RWPE2 (cell line): ENCODE measurements around the gene HDAC9.

Experiments used
- ATAC-seq: fragments of 200-7000 bp; cut with Tn5 transposase; 3 replicates; pipeline ENCODE4 v1.9.1; 2021; ENCODE audit warnings: low read depth
- DNase-seq: peaks from one replicate; pipeline ENCODE4 v3.0.0-alpha.2; 2020; ENCODE audit warnings: low spot score
- H3K27ac ChIP-seq: fragments of 450-650 bp; 2 replicates; pipeline ENCODE4 v1.5.1; 2017; ENCODE audit warnings: mild to moderate bottlenecking; ENCODE audit not compliant: poor library complexity, severe bottlenecking
- H3K27me3 ChIP-seq: fragments of 250-450 bp; sonication (Bioruptor Pico); 2 replicates; pipeline ENCODE4 v1.5.1; 2021; ENCODE audit warnings: mild to moderate bottlenecking, moderate library complexity; ENCODE audit not compliant: insufficient read depth, poor library complexity, severe bottlenecking
- H3K36me3 ChIP-seq: fragments of 250-450 bp; sonication (Bioruptor Pico); 2 replicates; pipeline ENCODE4 v1.5.1; 2020; ENCODE audit warnings: low read depth, mild to moderate bottlenecking, moderate library complexity
- H3K4me1 ChIP-seq: fragments of 250-450 bp; sonication (Bioruptor Pico); 2 replicates; pipeline ENCODE4 v1.5.1; 2021; ENCODE audit warnings: mild to moderate bottlenecking, moderate library complexity; ENCODE audit not compliant: insufficient read depth, poor library complexity, severe bottlenecking
- H3K4me3 ChIP-seq: fragments of 250-450 bp; sonication (Bioruptor Pico); 2 replicates; pipeline ENCODE4 v1.5.1; 2021; ENCODE audit warnings: mild to moderate bottlenecking, moderate library complexity; ENCODE audit not compliant: severe bottlenecking
- H3K9me3 ChIP-seq: fragments of 250-450 bp; sonication (Bioruptor Pico); 2 replicates; pipeline ENCODE4 v1.5.1; 2021; ENCODE audit warnings: mild to moderate bottlenecking, moderate library complexity; ENCODE audit not compliant: severe bottlenecking
- CTCF ChIP-seq: fragments of 450-650 bp; IDR thresholded peaks from one replicate; pipeline ENCODE4 v1.5.1; 2017; ENCODE audit warnings: mild to moderate bottlenecking, moderate library complexity; ENCODE audit not compliant: poor library complexity, severe bottlenecking

Gene HDAC9

GRCh38 chr7:18457832-18458231 lies 37.7 kb upstream of the HDAC9 start:
- DNase-seq: no peak

GRCh38 chr7:18458830-18459229 lies 36.7 kb upstream of the HDAC9 start:
- Histone ChIP-seq H3K9me3 (no peaks in the 10 kb centered on the region), H3K27ac (no peak overlapping the region), H3K27me3 (no peaks in the 10 kb centered on the region), H3K4me3 (no peak overlapping the region), H3K4me1 (no peaks in the 10 kb centered on the region), H3K36me3 (no peaks in the 10 kb centered on the region)
- DNase-seq (no peak), ATAC-seq (no peak)
- TF ChIP-seq CTCF: no peak

More at GRCh38 chr7:18457832-18458231, 37.7 kb upstream of the HDAC9 start:
- Histone ChIP-seq H3K27me3 (no peaks in the 10 kb centered on the region), H3K27ac (no peak overlapping the region), H3K9me3 (no peaks in the 10 kb centered on the region), H3K36me3 (no peaks in the 10 kb centered on the region), H3K4me1 (no peaks in the 10 kb centered on the region), H3K4me3 (no peak overlapping the region)
- no peak for TF ChIP-seq CTCF
- ATAC-seq: no peak

GRCh38 chr7:18459484-18460245 lies 35.9 kb upstream of the HDAC9 start:
- no peak for TF ChIP-seq CTCF
- Histone ChIP-seq H3K4me3 (no peak overlapping the region), H3K9me3 (no peaks in the 10 kb centered on the region), H3K4me1 (no peaks in the 10 kb centered on the region), H3K36me3 (no peaks in the 10 kb centered on the region), H3K27ac (no peak overlapping the region), H3K27me3 (no peaks in the 10 kb centered on the region)
- no peak for ATAC-seq
- no peak for DNase-seq

GRCh38 chr7:18461785-18462467 lies 33.6 kb upstream of the HDAC9 start:
- Histone ChIP-seq H3K27me3 (no peaks in the 10 kb centered on the region), H3K4me1 (no peaks in the 10 kb centered on the region), H3K27ac (no peak overlapping the region), H3K4me3 (no peak overlapping the region), H3K36me3 (no peaks in the 10 kb centered on the region), H3K9me3 (peaks cover 3% of the 10 kb centered on the region)
- no peak for DNase-seq
- TF ChIP-seq CTCF: no peak
- ATAC-seq: no peak

- ATAC-seq (no peak), DNase-seq (no peak)
- peaks cover 3% of the 10 kb centered on the region for H3K9me3 ChIP-seq
- H3K4me3 ChIP-seq: no peak overlapping the region
- no peak for TF ChIP-seq CTCF
- no peaks in the 10 kb centered on the region for H3K4me1 ChIP-seq
- no peaks in the 10 kb centered on the region for H3K36me3 ChIP-seq
- H3K27me3 ChIP-seq: no peaks in the 10 kb centered on the region
- no peak overlapping the region for H3K27ac ChIP-seq
Observed at GRCh38 chr7:18464830-18465229, 30.7 kb upstream of the HDAC9 start.
